HK-2 (cell line): Measurements from ENCODE around the gene EWSR1.

Source experiments
- DNase-seq: peaks from one replicate; pipeline ENCODE4 v3.0.0-alpha.2; 2018; ENCODE audit not compliant: unreplicated experiment

The EWSR1 gene

GRCh38 chr22:29268511-29269229 lies 602 bp downstream of the EWSR1 start:
- DNase-seq: peak; percentile 48

GRCh38 chr22:29269230-29269604 lies 1.1 kb downstream of the EWSR1 start:
- no peak for DNase-seq

- DNase-seq: no peak
Observed at GRCh38 chr22:29269731-29270474, 1.8 kb downstream of the EWSR1 start.

- DNase-seq: no peak
Observed at GRCh38 chr22:29270475-29271271, 2.6 kb downstream of the EWSR1 start.

GRCh38 chr22:29272624-29273023 lies 4.6 kb downstream of the EWSR1 start:
- DNase-seq: no peak

GRCh38 chr22:29275167-29275566 lies 7.1 kb downstream of the EWSR1 start:
- no peak for DNase-seq

- DNase-seq: no peak
Observed at GRCh38 chr22:29275819-29276565, 7.9 kb downstream of the EWSR1 start.

GRCh38 chr22:29277927-29278326 lies 9.9 kb downstream of the EWSR1 start:
- no peak for DNase-seq

- no peak for DNase-seq
Observed at GRCh38 chr22:29284196-29284595, 16.1 kb downstream of the EWSR1 start.

GRCh38 chr22:29288837-29289236 lies 20.8 kb downstream of the EWSR1 start:
- no peak for DNase-seq

- no peak for DNase-seq
Observed at GRCh38 chr22:29290061-29290460, 22.0 kb downstream of the EWSR1 start.

GRCh38 chr22:29291215-29291614 lies 23.1 kb downstream of the EWSR1 start:
- no peak for DNase-seq

- DNase-seq: no peak
Observed at GRCh38 chr22:29292379-29292778, 24.3 kb downstream of the EWSR1 start.

- no peak for DNase-seq
Observed at GRCh38 chr22:29298641-29299040, 30.6 kb downstream of the EWSR1 start.

- no peak for DNase-seq
Observed at GRCh38 chr22:29299136-29299900, 31.2 kb downstream of the EWSR1 start.

GRCh38 chr22:29300467-29300806 lies 32.4 kb downstream of the EWSR1 start:
- no peak for DNase-seq

GRCh38 chr22:29300807-29301601 lies 32.9 kb downstream of the EWSR1 start:
- DNase-seq: no peak

- DNase-seq: no peak
Observed at GRCh38 chr22:29301716-29302401, 33.8 kb downstream of the EWSR1 start.

GRCh38 chr22:29302402-29302680 lies 34.3 kb downstream of the EWSR1 start:
- DNase-seq: no peak
